Parathyroid adenoma (tissue), 2 donors: ENCODE measurements around the gene SYP.

Experiments
- H2AFZ ChIP-seq: fragments of 300-600 bp; sonication (generic); one replicate; pipeline ENCODE4 v1.7.0; 2017; ENCODE audit warnings: antibody characterized with exemption, mild to moderate bottlenecking
- H3K27ac ChIP-seq: fragments of 300-600 bp; sonication (generic); one replicate; pipeline ENCODE4 v1.7.0; 2017
- H3K27me3 ChIP-seq: fragments of 300-600 bp; sonication (generic); one replicate; pipeline ENCODE4 v1.7.0; 2017; ENCODE audit warnings: low read length; ENCODE audit not compliant: control insufficient read depth, insufficient read depth
- H3K36me3 ChIP-seq: fragments of 300-600 bp; sonication (generic); one replicate; pipeline ENCODE4 v1.7.0; 2017; ENCODE audit warnings: low read length; ENCODE audit not compliant: control insufficient read depth, insufficient read depth
- H3K4me1 ChIP-seq: fragments of 300-600 bp; sonication (generic); one replicate; pipeline ENCODE4 v1.7.0; 2017; ENCODE audit warnings: control low read depth
- H3K4me2 ChIP-seq: fragments of 300-600 bp; sonication (generic); one replicate; pipeline ENCODE4 v1.7.0; 2017; ENCODE audit warnings: low read length
- H3K4me3 ChIP-seq: fragments of 300-600 bp; sonication (generic); one replicate; pipeline ENCODE4 v1.7.0; 2017; ENCODE audit warnings: low read depth, low read length
- H3K79me2 ChIP-seq: fragments of 300-600 bp; sonication (generic); one replicate; pipeline ENCODE4 v1.7.0; 2017; ENCODE audit warnings: control low read depth
- H3K9ac ChIP-seq: fragments of 300-600 bp; sonication (generic); one replicate; pipeline ENCODE4 v1.7.0; 2017; ENCODE audit warnings: mild to moderate bottlenecking
- H3K9me3 ChIP-seq: fragments of 300-600 bp; sonication (generic); one replicate; pipeline ENCODE4 v1.7.0; 2017; ENCODE audit warnings: low read length; ENCODE audit not compliant: control insufficient read depth
- CTCF ChIP-seq: fragments of 300-600 bp; sonication (generic); IDR thresholded peaks from one replicate; pipeline ENCODE4 v1.7.0; 2017; ENCODE audit warnings: antibody characterized with exemption, mild to moderate bottlenecking
- donor health status: primary hyperparathyroidism.

SYP gene

GRCh38 chrX:49231333-49232000 lies 31.5 kb upstream of the SYP start:
- Histone ChIP-seq H3K36me3 (no peaks in the 10 kb centered on the region), H3K79me2 (no peaks in the 10 kb centered on the region), H2AFZ (no peak overlapping the region), H3K27me3 (no peaks in the 10 kb centered on the region), H3K4me1 (no peaks in the 10 kb centered on the region), H3K4me2 (no peak overlapping the region), H3K9ac (no peak overlapping the region), H3K27ac (no peak overlapping the region), H3K9me3 (no peaks in the 10 kb centered on the region), H3K4me3 (no peak overlapping the region)
- TF ChIP-seq CTCF: no peak

- Histone ChIP-seq H3K4me2 (no peak overlapping the region), H3K27me3 (no peaks in the 10 kb centered on the region), H2AFZ (peak overlapping the region; percentile 72), H3K4me1 (no peaks in the 10 kb centered on the region), H3K9me3 (no peaks in the 10 kb centered on the region), H3K9ac (no peak overlapping the region), H3K36me3 (no peaks in the 10 kb centered on the region), H3K27ac (no peak overlapping the region), H3K4me3 (no peak overlapping the region), H3K79me2 (no peaks in the 10 kb centered on the region)
- no peak for TF ChIP-seq CTCF
Observed at GRCh38 chrX:49230500-49231232, 30.7 kb upstream of the SYP start.

- no peak for TF ChIP-seq CTCF
- Histone ChIP-seq H3K4me2 (no peak overlapping the region), H3K9ac (no peak overlapping the region), H3K4me3 (no peak overlapping the region), H3K27ac (no peak overlapping the region), H3K27me3 (no peaks in the 10 kb centered on the region), H3K4me1 (no peaks in the 10 kb centered on the region), H3K79me2 (no peaks in the 10 kb centered on the region), H3K9me3 (no peaks in the 10 kb centered on the region), H3K36me3 (no peaks in the 10 kb centered on the region), H2AFZ (no peak overlapping the region)
Observed at GRCh38 chrX:49228185-49228584, 28.2 kb upstream of the SYP start.

GRCh38 chrX:49227726-49228125 lies 27.7 kb upstream of the SYP start:
- no peak for TF ChIP-seq CTCF
- no peak overlapping the region for H3K9ac ChIP-seq
- no peaks in the 10 kb centered on the region for H3K4me1 ChIP-seq
- H3K36me3 ChIP-seq: no peaks in the 10 kb centered on the region
- H3K79me2 ChIP-seq: no peaks in the 10 kb centered on the region
- H3K27ac ChIP-seq: no peak overlapping the region
- no peaks in the 10 kb centered on the region for H3K27me3 ChIP-seq
- H3K9me3 ChIP-seq: no peaks in the 10 kb centered on the region
- no peak overlapping the region for H3K4me2 ChIP-seq
- no peak overlapping the region for H3K4me3 ChIP-seq
- no peak overlapping the region for H2AFZ ChIP-seq
